GM23338 (cell line): ENCODE measurements around the gene CBLC. TPM values are rescaled to one million over a fixed set of nuclear protein-coding genes. Genes with fewer than 3 reads are reported as not detected.

Experiments used
- JUNB ChIP-seq: IDR thresholded peaks from one replicate; pipeline ENCODE4 v1.6.1; 2016; ENCODE audit warnings: antibody characterized with exemption; ENCODE audit not compliant: unreplicated experiment
- ZNF331 ChIP-seq: fragments of 250-450 bp; sonication (Bioruptor Pico); IDR thresholded peaks from 2 replicates; pipeline ENCODE4 v1.5.0; 2020; ENCODE audit warnings: low read depth, mild to moderate bottlenecking, moderate library complexity
- polyA plus RNA-seq: library from polyadenylated mRNA; unstranded; fragments of >200 nt; fragmentation: Nextera tagmentation; extraction: Ambion mirVana; gene quantifications from 2 replicates; pipeline ENCODE4 v1.2.1, GENCODE V29; 2016
- total RNA-seq: library from RNA; depleted of rRNA; stranded (reverse); fragments of >200 nt; shearing (Covaris generic); gene quantifications from 2 replicates; pipeline ENCODE4 v1.2.3, GENCODE V29; 2014
- TF ChIP-seq, protein P1 (sequence below): fragments of 250-450 bp; sonication (Bioruptor Pico); IDR thresholded peaks from 2 replicates; pipeline ENCODE4 v1.5.0; 2020; ENCODE audit warnings: mild to moderate bottlenecking, moderate library complexity
- TF ChIP-seq, protein P2 (sequence below): IDR thresholded peaks from one replicate; pipeline ENCODE4 v1.6.1; 2018; ENCODE audit warnings: antibody characterized with exemption; ENCODE audit not compliant: unreplicated experiment

Gene CBLC
- total and polyA plus RNA-seq, 2 experiments from 2014 or later = 14.5 to 29.3 TPM

DNA sequence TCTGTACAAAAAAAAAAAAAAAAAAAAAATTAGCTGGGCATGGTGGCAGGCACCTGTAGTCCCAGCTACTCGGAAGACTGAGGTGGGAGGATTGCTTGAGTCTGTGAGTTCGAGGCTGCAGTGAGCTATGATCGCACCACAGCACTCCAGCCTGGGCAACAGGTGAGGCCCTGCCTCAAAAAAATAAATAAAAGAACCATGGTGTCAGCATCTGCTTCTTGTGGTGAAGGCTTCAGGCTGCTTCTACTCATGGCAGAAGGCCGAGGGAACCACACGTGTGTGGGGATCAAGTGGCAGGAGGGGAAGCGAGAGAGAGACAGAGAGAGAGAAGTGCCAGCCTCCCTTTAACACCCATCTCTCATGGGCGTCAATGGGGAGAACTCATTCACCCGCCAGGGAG is 15.7 kb upstream of the CBLC start (continued):
- TF ChIP-seq, protein P1, sequence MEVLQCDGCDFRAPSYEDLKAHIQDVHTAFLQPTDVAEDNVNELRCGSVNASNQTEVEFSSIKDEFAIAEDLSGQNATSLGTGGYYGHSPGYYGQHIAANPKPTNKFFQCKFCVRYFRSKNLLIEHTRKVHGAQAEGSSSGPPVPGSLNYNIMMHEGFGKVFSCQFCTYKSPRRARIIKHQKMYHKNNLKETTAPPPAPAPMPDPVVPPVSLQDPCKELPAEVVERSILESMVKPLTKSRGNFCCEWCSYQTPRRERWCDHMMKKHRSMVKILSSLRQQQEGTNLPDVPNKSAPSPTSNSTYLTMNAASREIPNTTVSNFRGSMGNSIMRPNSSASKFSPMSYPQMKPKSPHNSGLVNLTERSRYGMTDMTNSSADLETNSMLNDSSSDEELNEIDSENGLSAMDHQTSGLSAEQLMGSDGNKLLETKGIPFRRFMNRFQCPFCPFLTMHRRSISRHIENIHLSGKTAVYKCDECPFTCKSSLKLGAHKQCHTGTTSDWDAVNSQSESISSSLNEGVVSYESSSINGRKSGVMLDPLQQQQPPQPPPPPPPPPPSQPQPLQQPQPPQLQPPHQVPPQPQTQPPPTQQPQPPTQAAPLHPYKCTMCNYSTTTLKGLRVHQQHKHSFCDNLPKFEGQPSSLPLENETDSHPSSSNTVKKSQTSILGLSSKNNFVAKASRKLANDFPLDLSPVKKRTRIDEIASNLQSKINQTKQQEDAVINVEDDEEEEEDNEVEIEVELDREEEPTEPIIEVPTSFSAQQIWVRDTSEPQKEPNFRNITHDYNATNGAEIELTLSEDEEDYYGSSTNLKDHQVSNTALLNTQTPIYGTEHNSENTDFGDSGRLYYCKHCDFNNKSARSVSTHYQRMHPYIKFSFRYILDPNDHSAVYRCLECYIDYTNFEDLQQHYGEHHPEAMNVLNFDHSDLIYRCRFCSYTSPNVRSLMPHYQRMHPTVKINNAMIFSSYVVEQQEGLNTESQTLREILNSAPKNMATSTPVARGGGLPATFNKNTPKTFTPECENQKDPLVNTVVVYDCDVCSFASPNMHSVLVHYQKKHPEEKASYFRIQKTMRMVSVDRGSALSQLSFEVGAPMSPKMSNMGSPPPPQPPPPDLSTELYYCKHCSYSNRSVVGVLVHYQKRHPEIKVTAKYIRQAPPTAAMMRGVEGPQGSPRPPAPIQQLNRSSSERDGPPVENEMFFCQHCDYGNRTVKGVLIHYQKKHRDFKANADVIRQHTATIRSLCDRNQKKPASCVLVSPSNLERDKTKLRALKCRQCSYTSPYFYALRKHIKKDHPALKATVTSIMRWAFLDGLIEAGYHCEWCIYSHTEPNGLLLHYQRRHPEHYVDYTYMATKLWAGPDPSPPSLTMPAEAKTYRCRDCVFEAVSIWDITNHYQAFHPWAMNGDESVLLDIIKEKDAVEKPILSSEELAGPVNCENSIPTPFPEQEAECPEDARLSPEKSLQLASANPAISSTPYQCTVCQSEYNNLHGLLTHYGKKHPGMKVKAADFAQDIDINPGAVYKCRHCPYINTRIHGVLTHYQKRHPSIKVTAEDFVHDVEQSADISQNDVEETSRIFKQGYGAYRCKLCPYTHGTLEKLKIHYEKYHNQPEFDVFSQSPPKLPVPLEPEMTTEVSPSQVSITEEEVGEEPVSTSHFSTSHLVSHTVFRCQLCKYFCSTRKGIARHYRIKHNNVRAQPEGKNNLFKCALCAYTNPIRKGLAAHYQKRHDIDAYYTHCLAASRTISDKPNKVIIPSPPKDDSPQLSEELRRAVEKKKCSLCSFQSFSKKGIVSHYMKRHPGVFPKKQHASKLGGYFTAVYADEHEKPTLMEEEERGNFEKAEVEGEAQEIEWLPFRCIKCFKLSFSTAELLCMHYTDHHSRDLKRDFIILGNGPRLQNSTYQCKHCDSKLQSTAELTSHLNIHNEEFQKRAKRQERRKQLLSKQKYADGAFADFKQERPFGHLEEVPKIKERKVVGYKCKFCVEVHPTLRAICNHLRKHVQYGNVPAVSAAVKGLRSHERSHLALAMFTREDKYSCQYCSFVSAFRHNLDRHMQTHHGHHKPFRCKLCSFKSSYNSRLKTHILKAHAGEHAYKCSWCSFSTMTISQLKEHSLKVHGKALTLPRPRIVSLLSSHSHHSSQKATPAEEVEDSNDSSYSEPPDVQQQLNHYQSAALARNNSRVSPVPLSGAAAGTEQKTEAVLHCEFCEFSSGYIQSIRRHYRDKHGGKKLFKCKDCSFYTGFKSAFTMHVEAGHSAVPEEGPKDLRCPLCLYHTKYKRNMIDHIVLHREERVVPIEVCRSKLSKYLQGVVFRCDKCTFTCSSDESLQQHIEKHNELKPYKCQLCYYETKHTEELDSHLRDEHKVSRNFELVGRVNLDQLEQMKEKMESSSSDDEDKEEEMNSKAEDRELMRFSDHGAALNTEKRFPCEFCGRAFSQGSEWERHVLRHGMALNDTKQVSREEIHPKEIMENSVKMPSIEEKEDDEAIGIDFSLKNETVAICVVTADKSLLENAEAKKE (CRISPR knock-in tag) = no peak
- no peak for TF ChIP-seq JUNB
- TF ChIP-seq, protein P2, sequence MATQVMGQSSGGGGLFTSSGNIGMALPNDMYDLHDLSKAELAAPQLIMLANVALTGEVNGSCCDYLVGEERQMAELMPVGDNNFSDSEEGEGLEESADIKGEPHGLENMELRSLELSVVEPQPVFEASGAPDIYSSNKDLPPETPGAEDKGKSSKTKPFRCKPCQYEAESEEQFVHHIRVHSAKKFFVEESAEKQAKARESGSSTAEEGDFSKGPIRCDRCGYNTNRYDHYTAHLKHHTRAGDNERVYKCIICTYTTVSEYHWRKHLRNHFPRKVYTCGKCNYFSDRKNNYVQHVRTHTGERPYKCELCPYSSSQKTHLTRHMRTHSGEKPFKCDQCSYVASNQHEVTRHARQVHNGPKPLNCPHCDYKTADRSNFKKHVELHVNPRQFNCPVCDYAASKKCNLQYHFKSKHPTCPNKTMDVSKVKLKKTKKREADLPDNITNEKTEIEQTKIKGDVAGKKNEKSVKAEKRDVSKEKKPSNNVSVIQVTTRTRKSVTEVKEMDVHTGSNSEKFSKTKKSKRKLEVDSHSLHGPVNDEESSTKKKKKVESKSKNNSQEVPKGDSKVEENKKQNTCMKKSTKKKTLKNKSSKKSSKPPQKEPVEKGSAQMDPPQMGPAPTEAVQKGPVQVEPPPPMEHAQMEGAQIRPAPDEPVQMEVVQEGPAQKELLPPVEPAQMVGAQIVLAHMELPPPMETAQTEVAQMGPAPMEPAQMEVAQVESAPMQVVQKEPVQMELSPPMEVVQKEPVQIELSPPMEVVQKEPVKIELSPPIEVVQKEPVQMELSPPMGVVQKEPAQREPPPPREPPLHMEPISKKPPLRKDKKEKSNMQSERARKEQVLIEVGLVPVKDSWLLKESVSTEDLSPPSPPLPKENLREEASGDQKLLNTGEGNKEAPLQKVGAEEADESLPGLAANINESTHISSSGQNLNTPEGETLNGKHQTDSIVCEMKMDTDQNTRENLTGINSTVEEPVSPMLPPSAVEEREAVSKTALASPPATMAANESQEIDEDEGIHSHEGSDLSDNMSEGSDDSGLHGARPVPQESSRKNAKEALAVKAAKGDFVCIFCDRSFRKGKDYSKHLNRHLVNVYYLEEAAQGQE = no peak
- TF ChIP-seq ZNF331 (CRISPR knock-in tag) = no peak
